DND-41 (cell line): ENCODE data around the gene DBNL.

Source experiments
- ATAC-seq: fragments of 200-7000 bp; cut with Tn5 transposase; 3 replicates; pipeline ENCODE4 v1.9.1; 2021; ENCODE audit warnings: low read depth; ENCODE audit not compliant: insufficient read depth
- DNase-seq: peaks from one replicate; pipeline ENCODE4 v3.0.0-alpha.2; 2020
- H2AFZ ChIP-seq: 2 replicates; pipeline ENCODE4 v1.6.0; 2012; ENCODE audit warnings: low read depth, low read length
- H3K27ac ChIP-seq: 2 replicates; pipeline ENCODE4 v1.5.1; 2012; ENCODE audit warnings: low read length, inconsistent platforms
- H3K27me3 ChIP-seq: fragments of 200-600 bp; sonication (generic); 2 replicates; pipeline ENCODE4 v1.6.0; 2012; ENCODE audit warnings: low read length, mild to moderate bottlenecking, inconsistent platforms; ENCODE audit not compliant: insufficient read depth, poor library complexity
- H3K36me3 ChIP-seq: 2 replicates; pipeline ENCODE4 v1.5.1; 2012; ENCODE audit warnings: low read length, inconsistent platforms; ENCODE audit not compliant: insufficient read depth
- H3K4me1 ChIP-seq: 2 replicates; pipeline ENCODE4 v1.5.1; 2012; ENCODE audit warnings: mild to moderate bottlenecking, low read length; ENCODE audit not compliant: insufficient read depth
- H3K4me2 ChIP-seq: 2 replicates; pipeline ENCODE4 v1.6.0; 2012; ENCODE audit warnings: mild to moderate bottlenecking, moderate library complexity, low read length, inconsistent platforms; ENCODE audit not compliant: insufficient read depth
- H3K4me3 ChIP-seq, 2 experiments: fragments of 200-600 bp in 1 of 2; shearing (Covaris generic) in 1 of 2; 2 replicates each; pipeline ENCODE4 v1.5.1; 2012 to 2016; ENCODE audit warnings: inconsistent platforms in 2 of 2, low read length in 2 of 2, mild to moderate bottlenecking in 2 of 2, low read depth in 1 of 2, moderate library complexity in 1 of 2
- H3K79me2 ChIP-seq: 2 replicates; pipeline ENCODE4 v1.6.0; 2012; ENCODE audit warnings: low read length, inconsistent platforms; ENCODE audit not compliant: insufficient read depth
- H3K9ac ChIP-seq: 2 replicates; pipeline ENCODE4 v1.6.0; 2012; ENCODE audit warnings: low read depth, mild to moderate bottlenecking, inconsistent platforms, low read length, moderate library complexity
- H3K9me3 ChIP-seq: 2 replicates; pipeline ENCODE4 v1.5.1; 2012; ENCODE audit warnings: low read length, moderate library complexity, mild to moderate bottlenecking, inconsistent platforms; ENCODE audit not compliant: insufficient read depth, severe bottlenecking
- H4K20me1 ChIP-seq: 2 replicates; pipeline ENCODE4 v1.6.0; 2012; ENCODE audit warnings: low read length; ENCODE audit not compliant: insufficient read depth
- EZH2 ChIP-seq: IDR thresholded peaks from 3 replicates; pipeline ENCODE4 v1.6.1; 2012; ENCODE audit warnings: borderline replicate concordance, low read depth, mild to moderate bottlenecking, moderate library complexity, low read length, inconsistent platforms; ENCODE audit not compliant: severe bottlenecking
- TF ChIP-seq, protein P1 (sequence below): IDR thresholded peaks from 2 replicates; pipeline ENCODE4 v1.5.1; 2012; ENCODE audit warnings: borderline replicate concordance, low read length, moderate library complexity, mild to moderate bottlenecking; ENCODE audit not compliant: poor library complexity, severe bottlenecking; ENCODE audit errors: extremely low read depth

The DBNL gene

GRCh38 chr7:44073664-44074348, 29.3 kb downstream of the DBNL start:
- H3K9ac ChIP-seq = no peak overlapping the region
- TF ChIP-seq EZH2 = no peak
- TF ChIP-seq, protein P1, sequence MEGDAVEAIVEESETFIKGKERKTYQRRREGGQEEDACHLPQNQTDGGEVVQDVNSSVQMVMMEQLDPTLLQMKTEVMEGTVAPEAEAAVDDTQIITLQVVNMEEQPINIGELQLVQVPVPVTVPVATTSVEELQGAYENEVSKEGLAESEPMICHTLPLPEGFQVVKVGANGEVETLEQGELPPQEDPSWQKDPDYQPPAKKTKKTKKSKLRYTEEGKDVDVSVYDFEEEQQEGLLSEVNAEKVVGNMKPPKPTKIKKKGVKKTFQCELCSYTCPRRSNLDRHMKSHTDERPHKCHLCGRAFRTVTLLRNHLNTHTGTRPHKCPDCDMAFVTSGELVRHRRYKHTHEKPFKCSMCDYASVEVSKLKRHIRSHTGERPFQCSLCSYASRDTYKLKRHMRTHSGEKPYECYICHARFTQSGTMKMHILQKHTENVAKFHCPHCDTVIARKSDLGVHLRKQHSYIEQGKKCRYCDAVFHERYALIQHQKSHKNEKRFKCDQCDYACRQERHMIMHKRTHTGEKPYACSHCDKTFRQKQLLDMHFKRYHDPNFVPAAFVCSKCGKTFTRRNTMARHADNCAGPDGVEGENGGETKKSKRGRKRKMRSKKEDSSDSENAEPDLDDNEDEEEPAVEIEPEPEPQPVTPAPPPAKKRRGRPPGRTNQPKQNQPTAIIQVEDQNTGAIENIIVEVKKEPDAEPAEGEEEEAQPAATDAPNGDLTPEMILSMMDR = no peak
- H4K20me1 ChIP-seq = peaks cover 8% of the 10 kb centered on the region; the same call in 1 of the 2 replicates
- no peak overlapping the region for H2AFZ ChIP-seq
- 0 out of 2 replicates have a peak, but pooled peaks cover 6% of the 10 kb centered on the region for H3K79me2 ChIP-seq
- no peak overlapping the region for H3K27ac ChIP-seq
- H3K9me3 ChIP-seq = no peaks in the 10 kb centered on the region
- H3K4me3 ChIP-seq = no peak overlapping the region
- peaks cover 14% of the 10 kb centered on the region for H3K4me1 ChIP-seq
- H3K4me2 ChIP-seq = no peak overlapping the region
- DNase-seq = no peak
- peaks cover 67% of the 10 kb centered on the region for H3K36me3 ChIP-seq
- no peaks in the 10 kb centered on the region for H3K27me3 ChIP-seq
- no peak for ATAC-seq

GRCh38 chr7:44074349-44074695, 29.8 kb downstream of the DBNL start:
- DNase-seq (no peak), ATAC-seq (no peak)
- Histone ChIP-seq H2AFZ (no peak overlapping the region), H3K9me3 (no peaks in the 10 kb centered on the region), H3K4me2 (no peak overlapping the region), H4K20me1 (peaks cover 9% of the 10 kb centered on the region; the same call in 1 of the 2 replicates), H3K4me3 (no peak overlapping the region), H3K79me2 (0 out of 2 replicates have a peak, but pooled peaks cover 6% of the 10 kb centered on the region), H3K27ac (no peak overlapping the region), H3K36me3 (peaks cover 72% of the 10 kb centered on the region), H3K9ac (no peak overlapping the region), H3K27me3 (no peaks in the 10 kb centered on the region), H3K4me1 (peaks cover 19% of the 10 kb centered on the region)
- TF ChIP-seq, protein P1 = no peak
- no peak for TF ChIP-seq EZH2

DNA sequence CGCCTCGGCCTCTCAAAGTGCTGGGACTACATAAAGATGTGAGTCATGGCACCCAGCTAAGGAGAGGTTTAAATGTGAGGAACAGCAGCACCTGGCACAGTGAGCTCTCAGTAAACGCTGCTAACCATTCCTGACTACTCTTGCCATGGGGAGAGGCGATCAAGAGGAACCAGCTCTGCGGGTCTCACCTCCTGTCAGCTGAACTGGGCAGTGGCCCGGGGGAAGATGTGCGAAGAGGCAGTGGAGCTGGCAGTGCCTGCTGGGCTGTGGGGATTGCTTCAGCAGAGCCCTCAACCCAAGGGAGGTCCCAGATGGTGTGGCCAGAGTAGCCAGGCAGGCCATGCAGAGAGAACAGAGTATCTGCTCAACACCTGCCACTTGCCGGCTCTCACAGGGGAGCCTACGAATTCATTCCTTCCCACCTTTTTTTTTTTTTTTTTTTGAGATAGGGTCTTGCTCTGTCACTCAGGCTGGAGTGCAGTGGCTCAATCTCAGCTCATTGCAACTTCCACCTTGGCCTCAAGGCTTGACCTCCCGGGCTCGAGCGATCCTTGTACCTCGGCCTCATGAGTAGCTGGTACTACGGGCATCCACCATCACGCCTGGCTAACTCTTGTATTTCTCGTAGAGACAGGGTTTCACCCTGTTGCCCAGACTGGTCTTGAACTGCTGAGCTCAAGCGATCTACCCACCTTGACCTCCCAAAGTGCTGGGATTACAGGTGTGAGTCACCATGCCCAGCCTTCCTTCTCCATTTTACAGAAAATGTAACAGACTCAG, 31.0 kb downstream of the DBNL start:
- Histone ChIP-seq H3K79me2 (peaks cover 16% of the 10 kb centered on the region), H3K4me1 (peaks cover 31% of the 10 kb centered on the region), H3K27me3 (no peaks in the 10 kb centered on the region), H3K4me3 (no peak overlapping the region), H4K20me1 (peaks cover 9% of the 10 kb centered on the region; the same call in 1 of the 2 replicates), H3K27ac (peak overlapping the region; percentile 18; the same call in 1 of the 2 replicates), H3K9ac (no peak overlapping the region), H2AFZ (no peak overlapping the region), H3K9me3 (no peaks in the 10 kb centered on the region), H3K4me2 (no peak overlapping the region), H3K36me3 (peaks cover 84% of the 10 kb centered on the region)
- ATAC-seq (no peak), DNase-seq (no peak)
- TF ChIP-seq EZH2 = no peak
- TF ChIP-seq, protein P1 = no peak
